HepG2 (cell line): ENCODE data around the gene TMEM240. TPM values are rescaled to one million over a fixed set of nuclear protein-coding genes. Genes with fewer than 3 reads are reported as not detected.

Experiments
- AHDC1 ChIP-seq: sonication (generic); formaldehyde crosslinking; IDR thresholded peaks from 2 replicates; pipeline ENCODE4 v1.5.1; 2020; ENCODE audit warnings: mild to moderate bottlenecking, missing genetic modification reagents, borderline replicate concordance
- BCL3 ChIP-seq: sonication (generic); formaldehyde crosslinking; IDR thresholded peaks from 2 replicates; pipeline ENCODE4 v1.5.1; 2020; ENCODE audit warnings: mild to moderate bottlenecking, missing genetic modification reagents, moderate library complexity
- BRF2 ChIP-seq: sonication (generic); formaldehyde crosslinking; IDR thresholded peaks from 2 replicates; pipeline ENCODE4 v1.8.1; 2022; ENCODE audit warnings: mild to moderate bottlenecking, missing genetic modification reagents
- HIVEP1 ChIP-seq: sonication (generic); formaldehyde crosslinking; IDR thresholded peaks from 2 replicates; pipeline ENCODE4 v1.4.0; 2020; ENCODE audit warnings: mild to moderate bottlenecking, missing genetic modification reagents
- HOMEZ ChIP-seq: IDR thresholded peaks from 2 replicates; pipeline ENCODE4 v1.6.1; 2016; ENCODE audit warnings: low read depth
- IKZF5 ChIP-seq: IDR thresholded peaks from 2 replicates; pipeline ENCODE4 v1.6.1; 2018; ENCODE audit warnings: missing genetic modification reagents, mild to moderate bottlenecking, missing compliant biosample characterization
- KDM5A ChIP-seq: fragments of 200-600 bp; sonication (generic); IDR thresholded peaks from 2 replicates; pipeline ENCODE4 v1.7.0; 2018; ENCODE audit warnings: antibody characterized with exemption, mild to moderate bottlenecking, low read length, borderline replicate concordance
- ONECUT2 ChIP-seq: sonication (generic); formaldehyde crosslinking; IDR thresholded peaks from 2 replicates; pipeline ENCODE4 v1.4.0; 2020; ENCODE audit warnings: missing genetic modification reagents
- PRDM15 ChIP-seq: sonication (generic); formaldehyde crosslinking; IDR thresholded peaks from 2 replicates; pipeline ENCODE4 v1.4.0; 2020; ENCODE audit warnings: missing genetic modification reagents
- ZNF282 ChIP-seq: fragments of 450-650 bp; IDR thresholded peaks from 2 replicates; pipeline ENCODE4 v1.6.1; 2018; ENCODE audit not compliant: partially characterized antibody
- ZNF558 ChIP-seq: sonication (generic); formaldehyde crosslinking; IDR thresholded peaks from 2 replicates; pipeline ENCODE4 v1.9.0; 2022; ENCODE audit warnings: mild to moderate bottlenecking, missing genetic modification reagents, borderline replicate concordance
- ZNF674 ChIP-seq: sonication (generic); formaldehyde crosslinking; IDR thresholded peaks from 2 replicates; pipeline ENCODE4 v1.5.0; 2020; ENCODE audit warnings: low read depth, mild to moderate bottlenecking, missing genetic modification reagents
- polyA plus RNA-seq, 8 experiments: library from polyadenylated mRNA; depleted of rRNA in 3 of 8; stranded (reverse) in 7 of 8; unstranded in 1 of 8; fragments of >200 nt; fragmentation: Illumina TruSeq in 4 of 8; extraction: Trizol in 4 of 8; gene quantifications; 2 replicates each; pipeline versions ENCODE4 v1.2.1 to v1.2.3, GENCODE V29; 2011 to 2016; ENCODE audit warnings: low read depth in 4 of 8, missing spikeins in 1 of 8, mixed read lengths in 1 of 8; ENCODE audit not compliant: insufficient read depth in 1 of 8
- total RNA-seq, 5 experiments: library from RNA; depleted of rRNA; stranded (reverse); fragments of >200 nt; fragmentation: Illumina TruSeq; extraction: Trizol; gene quantifications; 2 replicates each; pipeline ENCODE4 v1.2.3, GENCODE V29; 2016; ENCODE audit warnings: low read depth in 1 of 5

Gene TMEM240
- total and polyA plus RNA-seq, 2 of the 13 experiments (the other 11 are each of a cell fraction or from before 2014, with no cell fraction given), result 0.17 TPM; not detected in 1

GRCh38 chr1:1573843-1574720 is 33.7 kb upstream of the TMEM240 start (continued):
- TF ChIP-seq ZNF282 (no peak), HOMEZ (CRISPR knock-in tag) (no peak), KDM5A (peak; percentile 20; the same call in 1 of the 2 replicates), ZNF674 (CRISPR knock-in tag) (0 out of 2 replicates have a peak, but pooled peaks have one; percentile 16), BCL3 (0 out of 2 replicates have a peak, but pooled peaks have one; percentile 11), ONECUT2 (CRISPR knock-in tag) (no peak), PRDM15 (CRISPR knock-in tag) (no peak), AHDC1 (CRISPR knock-in tag) (0 out of 2 replicates have a peak, but pooled peaks have one; percentile 26), IKZF5 (CRISPR knock-in tag) (no peak; the same call in 1 of the 2 replicates), ZNF558 (CRISPR knock-in tag) (no peak; the same call in 1 of the 2 replicates), HIVEP1 (CRISPR knock-in tag) (no peak), BRF2 (CRISPR knock-in tag) (no peak)
